HepG2 (cell line): ENCODE results near the gene MIEF1. TPM values are rescaled to one million over a fixed set of nuclear protein-coding genes. Genes with fewer than 3 reads are reported as not detected.
A peak's percentile ranks its signal among the peaks of the same experiment; 100 is the strongest.

Experiments used
- ATAC-seq: fragments of 200-7000 bp; cut with Tn5 transposase; 3 replicates; pipeline ENCODE4 v1.9.1; 2020; ENCODE audit warnings: mild to moderate bottlenecking, moderate library complexity
- BruUV-seq: library from RNA; stranded (reverse); fragments of 400-500 nt; replicated peaks from 2 replicates; lab custom pipeline; 2021; lab: Mats Ljungman, UMichigan
- CTCF ChIA-PET: fragments of 300-600 bp; formaldehyde crosslinking; extraction: SDS; loops from one replicate; lab custom pipeline; 2021; ENCODE audit warnings: low total read pairs, inconsistent platforms, low intra/inter-chr PET ratio; lab: Yijun Ruan, JAX
- POLR2A ChIA-PET: fragments of 350-600 bp; sonication (Branson Sonifier 250); formaldehyde crosslinking; loops from one replicate; lab custom pipeline; 2020; ENCODE audit warnings: antibody characterized with exemption, inconsistent platforms; lab: Yijun Ruan, JAX
- DNase-seq: peaks from one replicate; pipeline ENCODE4 v3.0.0-alpha.2; 2015; ENCODE audit warnings: low spot score
- FAIRE-seq: peaks from 3 replicates; lab custom pipeline; 2011; peaks lifted over from hg19 to GRCh38; lab: Jason Lieb, UNC
- H2AFZ ChIP-seq: one replicate; pipeline ENCODE4 v1.6.1; 2011; ENCODE audit warnings: low read length, inconsistent platforms
- H3K27ac ChIP-seq: fragments of 300-600 bp; 3 replicates; pipeline ENCODE4 v1.8.0; 2011; ENCODE audit warnings: mixed run types, mild to moderate bottlenecking, mixed read lengths, low read length, inconsistent platforms; ENCODE audit not compliant: insufficient read depth; ENCODE audit errors: extremely low read length
- H3K27me3 ChIP-seq, 2 experiments: fragments of 200-600 bp in 1 of 2; 2 replicates in 1 of 2; 3 replicates in 1 of 2; pipeline versions ENCODE4 v1.6.0 to v1.8.0; 2011; ENCODE audit warnings: low read length in 2 of 2, mild to moderate bottlenecking in 2 of 2, moderate library complexity in 2 of 2, inconsistent platforms in 1 of 2; ENCODE audit not compliant: insufficient read depth in 2 of 2, control insufficient read depth in 1 of 2
- H3K36me3 ChIP-seq, 2 experiments: fragments of 200-600 bp in 1 of 2; replicated peaks in 1 of 2; 2 replicates in 1 of 2; 3 replicates in 1 of 2; pipeline versions ENCODE4 v1.5.1 to v1.8.0; 2011; ENCODE audit warnings: low read length in 2 of 2, inconsistent platforms in 1 of 2; ENCODE audit not compliant: insufficient read depth in 2 of 2, control insufficient read depth in 1 of 2
- H3K4me1 ChIP-seq: 2 replicates; pipeline ENCODE4 v1.5.1; 2012; ENCODE audit warnings: low read length, inconsistent platforms; ENCODE audit not compliant: insufficient read depth
- H3K4me2 ChIP-seq: 2 replicates; pipeline ENCODE4 v1.6.0; 2011; ENCODE audit warnings: low read depth, low read length, inconsistent platforms
- H3K4me3 ChIP-seq, 3 experiments: fragments of 200-600 bp in 1 of 3; sonication (generic), shearing (Covaris generic) in 1 of 3; replicated peaks in 1 of 3; 2 replicates each; pipeline ENCODE4 v1.5.1; 2011 to 2016; ENCODE audit warnings: low read length in 3 of 3, inconsistent platforms in 2 of 3, low read depth in 2 of 3, mild to moderate bottlenecking in 2 of 3, control low read depth in 1 of 3, mixed read lengths in 1 of 3; ENCODE audit not compliant: insufficient read depth in 1 of 3
- H3K79me2 ChIP-seq: one replicate; pipeline ENCODE4 v1.6.1; 2011; ENCODE audit warnings: low read length, inconsistent platforms; ENCODE audit not compliant: insufficient read depth
- H3K9ac ChIP-seq: 2 replicates; pipeline ENCODE4 v1.6.0; 2011; ENCODE audit warnings: mild to moderate bottlenecking, low read depth, low read length, inconsistent platforms; ENCODE audit not compliant: insufficient read depth
- H3K9me3 ChIP-seq: 2 replicates; pipeline ENCODE4 v1.5.1; 2012; ENCODE audit warnings: mild to moderate bottlenecking, low read length
- H4K20me1 ChIP-seq: 2 replicates; pipeline ENCODE4 v1.6.0; 2011; ENCODE audit warnings: inconsistent platforms, mild to moderate bottlenecking, low read length, moderate library complexity; ENCODE audit not compliant: insufficient read depth
- ADNP ChIP-seq: sonication (generic); formaldehyde crosslinking; IDR thresholded peaks from 2 replicates; pipeline ENCODE4 v1.4.0; 2020; ENCODE audit warnings: missing genetic modification reagents
- CEBPB ChIP-seq: IDR thresholded peaks from 2 replicates; pipeline ENCODE4 v1.6.1; 2011; ENCODE audit warnings: low read depth, low read length, improper control_type of control experiment, borderline replicate concordance
- CHD2 ChIP-seq: IDR thresholded peaks from 2 replicates; pipeline ENCODE4 v1.6.1; 2011; ENCODE audit warnings: low read depth, low read length, improper control_type of control experiment
- HOXA3 ChIP-seq: sonication (generic); formaldehyde crosslinking; IDR thresholded peaks from 2 replicates; pipeline ENCODE4 v1.5.0; 2020; ENCODE audit warnings: missing genetic modification reagents
- IRX3 ChIP-seq: sonication (generic); formaldehyde crosslinking; IDR thresholded peaks from 2 replicates; pipeline ENCODE4 v1.8.1; 2023; ENCODE audit warnings: mild to moderate bottlenecking, low read depth, missing genetic modification reagents, borderline replicate concordance
- NFYC ChIP-seq: IDR thresholded peaks from 2 replicates; pipeline ENCODE4 v1.6.1; 2016; ENCODE audit warnings: missing genetic modification reagents, missing compliant biosample characterization
- PHB2 ChIP-seq: fragments of 450-650 bp; IDR thresholded peaks from 2 replicates; pipeline ENCODE4 v1.6.1; 2018; ENCODE audit not compliant: partially characterized antibody
- RAD21 ChIP-seq: fragments of 450-650 bp; formaldehyde crosslinking; IDR thresholded peaks from 2 replicates; pipeline ENCODE4 v1.5.0; 2020; ENCODE audit warnings: mild to moderate bottlenecking
- RBFOX2 ChIP-seq: fragments of 200-400 bp; formaldehyde crosslinking; IDR thresholded peaks from 2 replicates; pipeline ENCODE4 v1.6.1; 2017; ENCODE audit warnings: low read depth, mild to moderate bottlenecking, low read length
- RBM22 ChIP-seq: fragments of 200-400 bp; formaldehyde crosslinking; optimal IDR thresholded peaks from 2 replicates; pipeline ENCODE3; 2017; ENCODE audit warnings: mild to moderate bottlenecking, low read length, moderate library complexity
- RXRB ChIP-seq: IDR thresholded peaks from 2 replicates; pipeline ENCODE4 v1.6.1; 2016; ENCODE audit warnings: borderline replicate concordance, missing genetic modification reagents, missing compliant biosample characterization
- SMAD1 ChIP-seq: sonication (generic); formaldehyde crosslinking; IDR thresholded peaks from 2 replicates; pipeline ENCODE4 v1.4.0; 2020; ENCODE audit warnings: missing genetic modification reagents, low read depth, mild to moderate bottlenecking, borderline replicate concordance
- SMC3 ChIP-seq: IDR thresholded peaks from 2 replicates; pipeline ENCODE4 v1.6.1; 2011; ENCODE audit warnings: low read length, improper control_type of control experiment
- STAG1 ChIP-seq: sonication (generic); formaldehyde crosslinking; IDR thresholded peaks from 2 replicates; pipeline ENCODE4 v1.4.0; 2020; ENCODE audit warnings: missing genetic modification reagents
- TEAD3 ChIP-seq: optimal IDR thresholded peaks from 2 replicates; pipeline ENCODE3; 2016; ENCODE audit warnings: borderline replicate concordance
- ZBTB43 ChIP-seq: sonication (generic); formaldehyde crosslinking; conservative IDR thresholded peaks from 2 replicates; pipeline ENCODE4 v1.4.0; 2020; ENCODE audit warnings: missing genetic modification reagents
- ZFP90 ChIP-seq: sonication (generic); formaldehyde crosslinking; IDR thresholded peaks from 2 replicates; pipeline ENCODE4 v1.8.0; 2022; ENCODE audit warnings: missing genetic modification reagents, mild to moderate bottlenecking, inconsistent platforms, borderline replicate concordance
- ZKSCAN1 ChIP-seq: fragments of 150-350 bp; IDR thresholded peaks from 2 replicates; pipeline ENCODE4 v1.6.1; 2014; ENCODE audit warnings: low read length
- ZKSCAN5 ChIP-seq: sonication (generic); formaldehyde crosslinking; IDR thresholded peaks from 2 replicates; pipeline ENCODE4 v1.5.1; 2020; ENCODE audit warnings: mild to moderate bottlenecking, missing genetic modification reagents
- ZNF296 ChIP-seq: sonication (generic); formaldehyde crosslinking; conservative IDR thresholded peaks from 2 replicates; pipeline ENCODE4 v1.5.0; 2020; ENCODE audit warnings: mild to moderate bottlenecking, missing genetic modification reagents
- ZNF335 ChIP-seq: sonication (generic); formaldehyde crosslinking; IDR thresholded peaks from 2 replicates; pipeline ENCODE4 v1.4.0; 2020; ENCODE audit warnings: missing genetic modification reagents
- ZNF772 ChIP-seq: sonication (generic); formaldehyde crosslinking; IDR thresholded peaks from 2 replicates; pipeline ENCODE4 v1.5.0; 2020; ENCODE audit warnings: mild to moderate bottlenecking, missing genetic modification reagents
- ZNF777 ChIP-seq: sonication (generic); formaldehyde crosslinking; IDR thresholded peaks from 2 replicates; pipeline ENCODE4 v1.4.0; 2020; ENCODE audit warnings: missing genetic modification reagents
- ZNF83 ChIP-seq: sonication (generic); formaldehyde crosslinking; IDR thresholded peaks from 2 replicates; pipeline ENCODE4 v1.4.0; 2020; ENCODE audit warnings: missing genetic modification reagents, mild to moderate bottlenecking, borderline replicate concordance
- ZNF841 ChIP-seq: sonication (generic); formaldehyde crosslinking; IDR thresholded peaks from 2 replicates; pipeline ENCODE4 v1.8.1; 2023; ENCODE audit warnings: missing genetic modification reagents, borderline replicate concordance
- ZNF883 ChIP-seq: sonication (generic); formaldehyde crosslinking; IDR thresholded peaks from 2 replicates; pipeline ENCODE4 v1.5.1; 2020; ENCODE audit warnings: mild to moderate bottlenecking, missing genetic modification reagents; ENCODE audit errors: not compliant biosample characterization
- WGBS: methylation state at CpG from one replicate; pipeline ENCODE4 v1.1.6; 2017; ENCODE audit warnings: low lambda C conversion rate; 5-methylcytosine and 5-hydroxymethylcytosine counted together
- in situ Hi-C: cut with HindIII; loops from 2 replicates; pipeline ENCODE4 v1.10.0; 2017; ENCODE audit warnings: low pct_unique_long_range_greater_than_20kb; ENCODE audit not compliant: extremely low pct_ligation_motif_present
- intact Hi-C: fragments of 100-400 bp; cut with micrococcal nuclease; formaldehyde crosslinking; loops from one replicate; pipeline ENCODE4 v1.10.0; 2022; ENCODE audit not compliant: unreplicated experiment
- polyA plus RNA-seq, 8 experiments: library from polyadenylated mRNA; depleted of rRNA in 3 of 8; stranded (reverse) in 7 of 8; unstranded in 1 of 8; fragments of >200 nt; fragmentation: Illumina TruSeq in 4 of 8; extraction: Trizol in 4 of 8; gene quantifications; 2 replicates each; pipeline versions ENCODE4 v1.2.1 to v1.2.3, GENCODE V29; 2011 to 2016; ENCODE audit warnings: low read depth in 4 of 8, missing spikeins in 1 of 8, mixed read lengths in 1 of 8; ENCODE audit not compliant: insufficient read depth in 1 of 8
- total RNA-seq, 5 experiments: library from RNA; depleted of rRNA; stranded (reverse); fragments of >200 nt; fragmentation: Illumina TruSeq; extraction: Trizol; gene quantifications; 2 replicates each; pipeline ENCODE4 v1.2.3, GENCODE V29; 2016; ENCODE audit warnings: low read depth in 1 of 5
- TF ChIP-seq, protein P1 (sequence below): sonication (generic); formaldehyde crosslinking; IDR thresholded peaks from 2 replicates; pipeline ENCODE4 v1.4.0; 2020; ENCODE audit warnings: mild to moderate bottlenecking, missing genetic modification reagents

Gene MIEF1
- total and polyA plus RNA-seq, 2 of the 13 experiments (the other 11 are each of a cell fraction or from before 2014, with no cell fraction given) = 21.7 to 34.8 TPM

GRCh38 chr22:39514373-39514973, 12.4 kb downstream of the MIEF1 start:
- in situ Hi-C loops (no loop called here), intact Hi-C loops (loop anchor here (1.0 kb wide), 1 partner anchor 18 kb away; no protein-coding TSS in a partner anchor)
- no peaks in the 10 kb centered on the region for H3K9me3 ChIP-seq
- CTCF ChIA-PET = interaction anchor here (1.7 to 2.9 kb wide), 2 partner anchors 19 to 21 kb away, joined by 11 to 12 read pairs; no protein-coding TSS in a partner anchor
- no peaks in the 10 kb centered on the region for H3K27me3 ChIP-seq
- H2AFZ ChIP-seq = no peak overlapping the region
- peaks cover 19% of the 10 kb centered on the region for H3K4me1 ChIP-seq
- H3K9ac ChIP-seq = no peak overlapping the region
- no TSS peak for BruUV-seq
- H3K27ac ChIP-seq = no peak overlapping the region
- 73% methylated on average over 8 of the region's 8 CpGs for WGBS
- FAIRE-seq = peak; percentile 59
- no peak for DNase-seq
- peak; percentile 28 for ATAC-seq
- H3K36me3 ChIP-seq = peaks cover 37 to 65% of the 10 kb centered on the region in 2 experiments
- H3K79me2 ChIP-seq = peaks cover 20% of the 10 kb centered on the region
- peaks cover 23% of the 10 kb centered on the region for H4K20me1 ChIP-seq
- POLR2A ChIA-PET = interaction anchor here (0.7 to 2.2 kb wide), 6 partner anchors 8 to 18 kb away, joined by 3 to 24 read pairs (median 6); partner anchors contain the start of gene MIEF1
- H3K4me3 ChIP-seq = no peak overlapping the region
- no peak overlapping the region for H3K4me2 ChIP-seq
- no peak for TF ChIP-seq PHB2
- no peak for TF ChIP-seq IRX3
- TF ChIP-seq ZNF883 (CRISPR knock-in tag) = no peak
- no peak for TF ChIP-seq ZNF296 (CRISPR knock-in tag)
- no peak for TF ChIP-seq ZNF772 (CRISPR knock-in tag)
- TF ChIP-seq ZKSCAN5 (CRISPR knock-in tag) = no peak
- no peak for TF ChIP-seq RXRB (CRISPR knock-in tag)
- TF ChIP-seq HOXA3 (CRISPR knock-in tag) = no peak
- TF ChIP-seq ZFP90 (CRISPR knock-in tag) = no peak
- no peak for TF ChIP-seq ZNF841 (CRISPR knock-in tag)
- no peak for TF ChIP-seq ZNF335
- no peak for TF ChIP-seq ZBTB43 (CRISPR knock-in tag)
- no peak for TF ChIP-seq NFYC (CRISPR knock-in tag)
- no peak for TF ChIP-seq ADNP (CRISPR knock-in tag)
- TF ChIP-seq CHD2 = no peak
- peak; percentile 28; the same call in 1 of the 2 replicates for TF ChIP-seq RAD21
- TF ChIP-seq ZNF83 (CRISPR knock-in tag) = no peak
- TF ChIP-seq SMC3 = peak; percentile 73; the same call in 1 of the 2 replicates
- no peak for TF ChIP-seq ZKSCAN1
- peak; percentile 8 for TF ChIP-seq TEAD3 (CRISPR knock-in tag)
- TF ChIP-seq, protein P1, sequence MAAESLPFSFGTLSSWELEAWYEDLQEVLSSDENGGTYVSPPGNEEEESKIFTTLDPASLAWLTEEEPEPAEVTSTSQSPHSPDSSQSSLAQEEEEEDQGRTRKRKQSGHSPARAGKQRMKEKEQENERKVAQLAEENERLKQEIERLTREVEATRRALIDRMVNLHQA (CRISPR knock-in tag) = no peak
- no peak for TF ChIP-seq SMAD1 (CRISPR knock-in tag)
- peak; percentile 49 for TF ChIP-seq STAG1
- peak; percentile 52; the same call in 1 of the 2 replicates for TF ChIP-seq CEBPB
- no peak for TF ChIP-seq ZNF777 (CRISPR knock-in tag)
- peak; percentile 54 for TF ChIP-seq RBM22
- 0 out of 2 replicates have a peak, but pooled peaks have one; percentile 13 for TF ChIP-seq RBFOX2
